ENCODE measurements around the gene WHRN.

WHRN gene

GRCh38 chr9:114448706-114449105 lies 56.6 kb downstream of the WHRN start:
- DNase-seq (ENCODE audit: low spot score) = peak; percentile 48

GRCh38 chr9:114446672-114447450 lies 58.4 kb downstream of the WHRN start:
- no peak for DNase-seq (ENCODE audit: low spot score)

- peak; percentile 65 for DNase-seq (ENCODE audit: low spot score)
Observed at GRCh38 chr9:114446036-114446435, 59.2 kb downstream of the WHRN start.

- no peak for DNase-seq (ENCODE audit: low spot score)
Observed at GRCh38 chr9:114445616-114446015, 59.7 kb downstream of the WHRN start.

- no peak for DNase-seq (ENCODE audit: low spot score)
Observed at GRCh38 chr9:114442022-114442421, 63.3 kb downstream of the WHRN start.

GRCh38 chr9:114437401-114437893 lies 67.8 kb downstream of the WHRN start:
- DNase-seq (ENCODE audit: low spot score) = no peak

- peak; percentile 72 for DNase-seq (ENCODE audit: low spot score)
Observed at GRCh38 chr9:114434878-114435311, 70.4 kb downstream of the WHRN start.

GRCh38 chr9:114433720-114434255 lies 71.5 kb downstream of the WHRN start:
- DNase-seq (ENCODE audit: low spot score) = no peak

- DNase-seq (ENCODE audit: low spot score) = no peak
Observed at GRCh38 chr9:114433086-114433485, 72.2 kb downstream of the WHRN start.

GRCh38 chr9:114432323-114433067 lies 72.8 kb downstream of the WHRN start:
- DNase-seq (ENCODE audit: low spot score) = no peak

GRCh38 chr9:114431770-114432169 lies 73.5 kb downstream of the WHRN start:
- DNase-seq (ENCODE audit: low spot score) = no peak

GRCh38 chr9:114431003-114431402 lies 74.3 kb downstream of the WHRN start:
- no peak for DNase-seq (ENCODE audit: low spot score)

GRCh38 chr9:114430457-114430856 lies 74.8 kb downstream of the WHRN start:
- DNase-seq (ENCODE audit: low spot score) = no peak

- no peak for DNase-seq (ENCODE audit: low spot score)
Observed at GRCh38 chr9:114429488-114429887, 75.8 kb downstream of the WHRN start.

- no peak for DNase-seq (ENCODE audit: low spot score)
Observed at GRCh38 chr9:114428466-114428865, 76.8 kb downstream of the WHRN start.

GRCh38 chr9:114427644-114428043 lies 77.6 kb downstream of the WHRN start:
- no peak for DNase-seq (ENCODE audit: low spot score)

- no peak for DNase-seq (ENCODE audit: low spot score)
Observed at GRCh38 chr9:114426046-114426948, 79.0 kb downstream of the WHRN start.

GRCh38 chr9:114425126-114425525 lies 80.1 kb downstream of the WHRN start:
- no peak for DNase-seq (ENCODE audit: low spot score)

GRCh38 chr9:114424126-114424525 lies 81.1 kb downstream of the WHRN start:
- no peak for DNase-seq (ENCODE audit: low spot score)

GRCh38 chr9:114423181-114423580 lies 82.1 kb downstream of the WHRN start:
- no peak for DNase-seq (ENCODE audit: low spot score)

GRCh38 chr9:114421147-114421546 lies 84.1 kb downstream of the WHRN start:
- DNase-seq (ENCODE audit: low spot score) = no peak

- no peak for DNase-seq (ENCODE audit: low spot score)
Observed at GRCh38 chr9:114419796-114420195, 85.5 kb downstream of the WHRN start.
